ENCODE results near the gene SUFU. TPM values are rescaled to one million over a fixed set of nuclear protein-coding genes. Genes with fewer than 3 reads are reported as not detected.

SUFU gene
- total RNA-seq, 3 donors from 2014 or later (not counting 1 experiment from before 2014, with no cell fraction given) = 8.2 to 13.0 (median 11.5) TPM

- peak overlapping the region in 1 of 2 donors; percentile 36 for H3K27ac Mint-ChIP-seq
- intact Hi-C loops (cut with micrococcal nuclease) = loop anchor here (10.0 kb wide), 1 partner anchor 322 kb away; the partner anchor contains the start of gene NOLC1
- H3K4me3 Mint-ChIP-seq = no peak overlapping the region
- ATAC-seq = no peak
- Histone ChIP-seq H3K4me1 (ENCODE audit: control insufficient read depth, insufficient read depth, low read length) (peaks cover 14% of the 10 kb centered on the region), H3K4me3 (ENCODE audit: low read length) (no peak overlapping the region), H3K27ac (ENCODE audit: low read length) (no peak overlapping the region), H3K36me3 (ENCODE audit: control insufficient read depth, insufficient read depth, low read length) (peaks cover 18% of the 10 kb centered on the region), H3K9me3 (ENCODE audit: control insufficient read depth, insufficient read depth, low read length) (no peaks in the 10 kb centered on the region), H3K27me3 (ENCODE audit: control insufficient read depth, insufficient read depth, low read length) (no peaks in the 10 kb centered on the region)
- H3K36me3 Mint-ChIP-seq = no peaks in the 10 kb centered on the region
- H3K27me3 Mint-ChIP-seq (ENCODE audit: low read depth in 2 of 2) = no peaks in the 10 kb centered on the region
- TF ChIP-seq CTCF (IDR thresholded peaks at IDR 0.05) = no peak
- H3K4me1 Mint-ChIP-seq = peaks cover 6 to 15% of the 10 kb centered on the region in 2 donors
- peak in 1 of 2 donors; percentile 54 for DNase-seq
- WGBS (ENCODE audit: insufficient coverage) = 77% methylated on average over 8 of the region's 9 CpGs
- no peaks in the 10 kb centered on the region for H3K9me3 Mint-ChIP-seq
These were observed 27.2 kb upstream of the SUFU start for GRCh38 chr10:102476466-102477141.

- intact Hi-C loops (cut with micrococcal nuclease) = loop anchor here (1.0 to 10.0 kb wide), 3 partner anchors 85 to 325 kb away; partner anchors contain the start of gene NOLC1
- Mint-ChIP-seq H3K27me3 (ENCODE audit: low read depth in 2 of 2) (no peaks in the 10 kb centered on the region), H3K27ac (peak overlapping the region; percentile 81 to 85), H3K36me3 (no peaks in the 10 kb centered on the region), H3K9me3 (no peaks in the 10 kb centered on the region), H3K4me1 (peaks cover 6% of the 10 kb centered on the region in 2 donors), H3K4me3 (no peak overlapping the region)
- DNase-seq = no peak
- no peaks in the 10 kb centered on the region for H3K9me3 ChIP-seq (ENCODE audit: control insufficient read depth, insufficient read depth, low read length)
- H3K27me3 ChIP-seq (ENCODE audit: control insufficient read depth, insufficient read depth, low read length) = no peaks in the 10 kb centered on the region
- peaks cover 47% of the 10 kb centered on the region for H3K36me3 ChIP-seq (ENCODE audit: control insufficient read depth, insufficient read depth, low read length)
- no peak overlapping the region for H3K27ac ChIP-seq (ENCODE audit: low read length)
- no peak for ATAC-seq
- H3K4me3 ChIP-seq (ENCODE audit: low read length) = no peak overlapping the region
- peaks cover 7% of the 10 kb centered on the region for H3K4me1 ChIP-seq (ENCODE audit: control insufficient read depth, insufficient read depth, low read length)
- TF ChIP-seq CTCF (IDR thresholded peaks at IDR 0.05) = no peak
These were observed 24.1 kb upstream of the SUFU start for GRCh38 chr10:102479651-102480050.

GRCh38 chr10:102480396-102480795 is 23.4 kb upstream of the SUFU start:
- H3K4me3 ChIP-seq (ENCODE audit: low read length) = no peak overlapping the region
- no peak overlapping the region for H3K27ac ChIP-seq (ENCODE audit: low read length)
- DNase-seq (no peak), ATAC-seq (no peak)
- TF ChIP-seq CTCF (IDR thresholded peaks at IDR 0.05) = no peak
- H3K36me3 Mint-ChIP-seq = no peaks in the 10 kb centered on the region
- H3K9me3 ChIP-seq (ENCODE audit: control insufficient read depth, insufficient read depth, low read length) = no peaks in the 10 kb centered on the region
- H3K36me3 ChIP-seq (ENCODE audit: control insufficient read depth, insufficient read depth, low read length) = peaks cover 54% of the 10 kb centered on the region
- H3K27ac Mint-ChIP-seq = peak overlapping the region in 1 of 2 donors; percentile 81
- H3K9me3 Mint-ChIP-seq = no peaks in the 10 kb centered on the region
- no peaks in the 10 kb centered on the region for H3K27me3 ChIP-seq (ENCODE audit: control insufficient read depth, insufficient read depth, low read length)
- intact Hi-C loops (cut with micrococcal nuclease) = no loop called here
- peaks cover 7% of the 10 kb centered on the region for H3K4me1 ChIP-seq (ENCODE audit: control insufficient read depth, insufficient read depth, low read length)
- H3K4me1 Mint-ChIP-seq = peaks cover 6% of the 10 kb centered on the region in 2 donors
- WGBS (ENCODE audit: insufficient coverage) = 95% methylated on average over 9 of the region's 9 CpGs
- H3K27me3 Mint-ChIP-seq (ENCODE audit: low read depth in 2 of 2) = no peaks in the 10 kb centered on the region
- H3K4me3 Mint-ChIP-seq = no peak overlapping the region

GRCh38 chr10:102484021-102484420 is 19.8 kb upstream of the SUFU start:
- H3K4me1 Mint-ChIP-seq = peaks cover 2 to 3% of the 10 kb centered on the region in 2 donors
- no peak overlapping the region for H3K27ac ChIP-seq (ENCODE audit: low read length)
- intact Hi-C loops (cut with micrococcal nuclease) = no loop called here
- no peaks in the 10 kb centered on the region for H3K27me3 ChIP-seq (ENCODE audit: control insufficient read depth, insufficient read depth, low read length)
- peaks cover 2% of the 10 kb centered on the region for H3K4me1 ChIP-seq (ENCODE audit: control insufficient read depth, insufficient read depth, low read length)
- no peak overlapping the region for H3K4me3 Mint-ChIP-seq
- H3K27me3 Mint-ChIP-seq (ENCODE audit: low read depth in 2 of 2) = no peaks in the 10 kb centered on the region
- no peak overlapping the region for H3K27ac Mint-ChIP-seq
- H3K9me3 Mint-ChIP-seq = no peaks in the 10 kb centered on the region
- TF ChIP-seq CTCF (IDR thresholded peaks at IDR 0.05) = no peak
- DNase-seq (no peak), ATAC-seq (no peak)
- WGBS (ENCODE audit: insufficient coverage) = over 99% methylated on average over 13 of the region's 13 CpGs
- H3K36me3 ChIP-seq (ENCODE audit: control insufficient read depth, insufficient read depth, low read length) = peaks cover 88% of the 10 kb centered on the region
- no peaks in the 10 kb centered on the region for H3K9me3 ChIP-seq (ENCODE audit: control insufficient read depth, insufficient read depth, low read length)
- no peaks in the 10 kb centered on the region for H3K36me3 Mint-ChIP-seq
- H3K4me3 ChIP-seq (ENCODE audit: low read length) = no peak overlapping the region
